HUES48 (cell line): ENCODE results near the gene NOS3.

Experiments used
- H3K27ac ChIP-seq: one replicate; pipeline ENCODE4 v1.7.0; 2013; ENCODE audit warnings: low read depth, low read length, inconsistent platforms
- H3K27me3 ChIP-seq: 2 replicates; pipeline ENCODE4 v1.6.1; 2013; ENCODE audit warnings: mild to moderate bottlenecking, low read length; ENCODE audit not compliant: control insufficient read depth, insufficient read depth
- H3K36me3 ChIP-seq: 2 replicates; pipeline ENCODE4 v1.6.1; 2013; ENCODE audit warnings: low read length; ENCODE audit not compliant: control insufficient read depth, insufficient read depth
- H3K4me1 ChIP-seq: 2 replicates; pipeline ENCODE4 v1.6.1; 2013; ENCODE audit warnings: mild to moderate bottlenecking, low read length; ENCODE audit not compliant: control insufficient read depth, insufficient read depth
- H3K4me3 ChIP-seq: 2 replicates; pipeline ENCODE4 v1.5.1; 2013; ENCODE audit warnings: mild to moderate bottlenecking, low read depth, low read length
- H3K9ac ChIP-seq: 2 replicates; pipeline ENCODE4 v1.6.1; 2013; ENCODE audit warnings: mild to moderate bottlenecking, low read depth, low read length, moderate library complexity
- H3K9me3 ChIP-seq: 2 replicates; pipeline ENCODE4 v1.6.1; 2013; ENCODE audit warnings: low read length; ENCODE audit not compliant: control insufficient read depth, insufficient read depth

NOS3 gene

GRCh38 chr7:150947241-150947745 lies 43.5 kb upstream of the NOS3 start:
- peak overlapping the region; percentile 32; the same call in 1 of the 2 replicates for H3K4me3 ChIP-seq
- H3K27ac ChIP-seq = no peak overlapping the region
- H3K36me3 ChIP-seq = no peaks in the 10 kb centered on the region
- H3K9me3 ChIP-seq = no peaks in the 10 kb centered on the region
- H3K4me1 ChIP-seq = peaks cover 16% of the 10 kb centered on the region
- no peak overlapping the region for H3K9ac ChIP-seq
- peaks cover 22% of the 10 kb centered on the region for H3K27me3 ChIP-seq

GRCh38 chr7:150947761-150948651 lies 42.8 kb upstream of the NOS3 start:
- Histone ChIP-seq H3K27ac (no peak overlapping the region), H3K4me3 (peak overlapping the region; percentile 32; the same call in 1 of the 2 replicates), H3K9me3 (no peaks in the 10 kb centered on the region), H3K27me3 (peaks cover 22% of the 10 kb centered on the region), H3K4me1 (peaks cover 16% of the 10 kb centered on the region), H3K36me3 (no peaks in the 10 kb centered on the region), H3K9ac (no peak overlapping the region)

GRCh38 chr7:150948791-150949251 lies 42.0 kb upstream of the NOS3 start:
- no peak overlapping the region for H3K4me3 ChIP-seq
- H3K27ac ChIP-seq = no peak overlapping the region
- H3K36me3 ChIP-seq = no peaks in the 10 kb centered on the region
- peaks cover 16% of the 10 kb centered on the region for H3K4me1 ChIP-seq
- H3K27me3 ChIP-seq = peaks cover 22% of the 10 kb centered on the region
- H3K9ac ChIP-seq = no peak overlapping the region
- H3K9me3 ChIP-seq = no peaks in the 10 kb centered on the region

GRCh38 chr7:150949564-150949963 lies 41.3 kb upstream of the NOS3 start:
- peaks cover 16% of the 10 kb centered on the region for H3K4me1 ChIP-seq
- no peak overlapping the region for H3K4me3 ChIP-seq
- H3K9ac ChIP-seq = no peak overlapping the region
- peaks cover 22% of the 10 kb centered on the region for H3K27me3 ChIP-seq
- no peaks in the 10 kb centered on the region for H3K9me3 ChIP-seq
- H3K27ac ChIP-seq = no peak overlapping the region
- no peaks in the 10 kb centered on the region for H3K36me3 ChIP-seq

GRCh38 chr7:150949971-150950491 lies 40.8 kb upstream of the NOS3 start:
- peaks cover 17% of the 10 kb centered on the region for H3K4me1 ChIP-seq
- peaks cover 22% of the 10 kb centered on the region for H3K27me3 ChIP-seq
- no peaks in the 10 kb centered on the region for H3K9me3 ChIP-seq
- no peak overlapping the region for H3K27ac ChIP-seq
- H3K9ac ChIP-seq = no peak overlapping the region
- no peak overlapping the region for H3K4me3 ChIP-seq
- no peaks in the 10 kb centered on the region for H3K36me3 ChIP-seq

- H3K4me1 ChIP-seq = peaks cover 22% of the 10 kb centered on the region
- peaks cover 22% of the 10 kb centered on the region for H3K27me3 ChIP-seq
- H3K4me3 ChIP-seq = no peak overlapping the region
- H3K9ac ChIP-seq = no peak overlapping the region
- H3K36me3 ChIP-seq = no peaks in the 10 kb centered on the region
- H3K27ac ChIP-seq = no peak overlapping the region
- H3K9me3 ChIP-seq = no peaks in the 10 kb centered on the region
Observed at GRCh38 chr7:150950496-150951180, 40.2 kb upstream of the NOS3 start.

- Histone ChIP-seq H3K9ac (no peak overlapping the region), H3K27ac (no peak overlapping the region), H3K4me3 (no peak overlapping the region), H3K9me3 (no peaks in the 10 kb centered on the region), H3K4me1 (peaks cover 26% of the 10 kb centered on the region), H3K27me3 (peaks cover 18% of the 10 kb centered on the region), H3K36me3 (no peaks in the 10 kb centered on the region)
Observed at GRCh38 chr7:150951181-150951520, 39.7 kb upstream of the NOS3 start.

- H3K27me3 ChIP-seq = peaks cover 14% of the 10 kb centered on the region
- H3K27ac ChIP-seq = no peak overlapping the region
- H3K4me3 ChIP-seq = no peak overlapping the region
- H3K4me1 ChIP-seq = peaks cover 26% of the 10 kb centered on the region
- no peaks in the 10 kb centered on the region for H3K9me3 ChIP-seq
- H3K36me3 ChIP-seq = no peaks in the 10 kb centered on the region
- H3K9ac ChIP-seq = no peak overlapping the region
Observed at GRCh38 chr7:150951521-150951920, 39.3 kb upstream of the NOS3 start.

GRCh38 chr7:150952331-150953050 lies 38.3 kb upstream of the NOS3 start:
- H3K9ac ChIP-seq = no peak overlapping the region
- peaks cover 15% of the 10 kb centered on the region for H3K27me3 ChIP-seq
- H3K4me1 ChIP-seq = peaks cover 26% of the 10 kb centered on the region
- no peak overlapping the region for H3K4me3 ChIP-seq
- H3K36me3 ChIP-seq = no peaks in the 10 kb centered on the region
- H3K27ac ChIP-seq = no peak overlapping the region
- H3K9me3 ChIP-seq = no peaks in the 10 kb centered on the region

GRCh38 chr7:150953061-150953997 lies 37.5 kb upstream of the NOS3 start:
- Histone ChIP-seq H3K4me1 (peaks cover 22% of the 10 kb centered on the region; the same call in 1 of the 2 replicates), H3K27ac (no peak overlapping the region)

More at GRCh38 chr7:150953061-150953997, 37.5 kb upstream of the NOS3 start:
- no peaks in the 10 kb centered on the region for H3K36me3 ChIP-seq
- peaks cover 16% of the 10 kb centered on the region for H3K27me3 ChIP-seq
- no peak overlapping the region for H3K4me3 ChIP-seq
- H3K9ac ChIP-seq = no peak overlapping the region
- H3K9me3 ChIP-seq = no peaks in the 10 kb centered on the region
